Measurements from ENCODE around the gene LIMK1. TPM values are rescaled to one million over a fixed set of nuclear protein-coding genes. Genes with fewer than 3 reads are reported as not detected.

The LIMK1 gene
- total and polyA plus RNA-seq, 2 of the 13 experiments (the other 11 are each of a cell fraction or from before 2014, with no cell fraction given), result 8.9 to 18.8 TPM

DNA sequence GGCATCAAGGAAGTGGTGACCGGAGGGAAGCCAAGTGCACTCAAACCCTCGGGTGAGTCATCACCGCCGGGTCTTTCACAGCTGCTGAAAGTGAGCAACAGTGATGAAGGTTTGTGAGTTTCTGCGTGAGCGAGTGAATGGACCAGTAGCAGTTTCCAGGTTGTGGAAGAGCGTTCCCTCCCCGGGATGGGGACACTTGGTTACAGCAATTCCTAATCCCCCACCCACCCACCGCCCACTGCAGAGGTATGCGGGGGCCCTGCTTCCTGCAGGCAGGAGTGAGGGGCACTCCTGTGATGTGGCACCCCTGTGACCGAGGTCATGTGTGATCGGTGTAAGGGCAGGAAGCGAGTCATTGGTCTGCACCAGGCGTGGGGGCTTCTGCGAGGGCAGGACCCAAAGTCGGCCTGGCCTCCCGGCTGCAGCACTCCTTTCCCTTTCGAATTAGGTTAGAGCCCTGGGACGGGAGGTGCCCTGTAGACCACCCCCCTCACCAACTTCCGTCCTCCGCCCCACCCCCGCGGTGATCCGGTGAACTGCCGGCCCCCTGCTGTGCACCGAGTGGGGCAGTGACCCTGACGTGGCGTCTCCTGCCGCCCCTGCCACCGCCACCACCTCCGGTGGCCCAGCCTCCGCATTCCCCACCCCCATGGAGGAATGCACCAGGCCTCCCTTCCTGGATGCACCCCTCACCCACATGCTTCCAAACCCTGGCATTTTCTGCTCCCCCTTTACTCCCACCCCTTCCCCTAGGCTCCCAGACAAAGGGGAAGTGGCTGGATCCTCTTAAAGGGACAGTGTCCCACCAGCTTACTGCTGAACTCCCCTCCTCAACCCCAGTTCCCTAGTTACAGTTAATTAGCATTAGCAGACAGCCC, 10.9 kb downstream of the LIMK1 start (continued):
- TF ChIP-seq ZFP91 (CRISPR knock-in tag; IDR thresholded peaks at IDR 0.05; ENCODE audit: borderline replicate concordance) (no peak), ETV5 (CRISPR knock-in tag; IDR thresholded peaks at IDR 0.05; ENCODE audit: borderline replicate concordance) (no peak), ZNF546 (CRISPR knock-in tag; conservative IDR thresholded peaks at IDR 0.05) (no peak)

DNA sequence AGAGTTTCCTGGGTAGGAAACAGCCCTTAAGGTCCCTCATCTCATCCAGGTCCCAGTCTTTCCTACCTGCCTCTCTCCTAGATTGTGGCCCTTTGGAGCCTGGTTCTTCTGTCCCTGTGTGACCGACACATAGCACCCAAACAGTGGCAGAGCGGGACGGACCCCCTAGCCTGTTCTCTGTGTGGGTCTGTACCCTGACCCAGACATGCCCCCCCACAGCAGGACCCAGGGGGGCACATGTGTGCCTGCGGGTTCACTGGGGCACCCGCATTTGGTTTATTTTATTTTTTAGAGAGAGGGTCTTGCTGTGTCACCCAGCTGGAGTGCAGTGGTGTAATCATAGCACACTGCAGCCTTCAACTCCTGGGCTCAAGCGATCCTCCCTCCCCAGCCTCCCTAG, 11.5 kb downstream of the LIMK1 start:
- in situ Hi-C loops (cut with HindIII; ENCODE audit: extremely low pct_ligation_motif_present, low pct_unique_long_range_greater_than_20kb) (no loop called here), intact Hi-C loops (cut with micrococcal nuclease; ENCODE audit: unreplicated experiment) (no loop called here)
- no TSS peak for BruUV-seq (replicated peaks)
- Histone ChIP-seq H3K79me2 (ENCODE audit: insufficient read depth, low read length) (no peaks in the 10 kb centered on the region), H3K27me3 (ENCODE audit: control insufficient read depth in 1 of 2, insufficient read depth in 2 of 2, low read length in 2 of 2) (no peaks in the 10 kb centered on the region), H4K20me1 (ENCODE audit: insufficient read depth, low read length) (no peaks in the 10 kb centered on the region), H3K4me2 (ENCODE audit: low read depth, low read length) (no peak overlapping the region), H3K36me3 (replicated peaks in 1 of 2; ENCODE audit: control insufficient read depth in 1 of 2, insufficient read depth in 2 of 2, low read length in 2 of 2) (peaks cover 0 to 11% of the 10 kb centered on the region in 2 experiments; a peak in 3 of 5 replicates), H3K4me1 (ENCODE audit: insufficient read depth, low read length) (no peaks in the 10 kb centered on the region), H3K9ac (ENCODE audit: insufficient read depth, low read depth, low read length) (no peak overlapping the region), H3K4me3 (replicated peaks in 1 of 3; ENCODE audit: insufficient read depth in 1 of 3, low read depth in 2 of 3, low read length in 3 of 3) (no peak overlapping the region), H2AFZ (ENCODE audit: low read length) (no peak overlapping the region), H3K9me3 (ENCODE audit: low read length) (no peaks in the 10 kb centered on the region), H3K27ac (ENCODE audit: extremely low read length, insufficient read depth, low read length) (no peak overlapping the region)
- CTCF ChIA-PET (ENCODE audit: low intra/inter-chr PET ratio, low total read pairs), result no interaction called here
- DNase-seq (ENCODE audit: low spot score), result no peak
- WGBS (ENCODE audit: low lambda C conversion rate), result 95% methylated on average over 5 of the region's 6 CpGs
- no peak for FAIRE-seq
- ATAC-seq, result no peak
- POLR2A ChIA-PET, result no interaction called here
- no peak for TF ChIP-seq ZNF782 (CRISPR knock-in tag; IDR thresholded peaks at IDR 0.05; ENCODE audit: borderline replicate concordance)
- TF ChIP-seq AKAP8 (CRISPR knock-in tag; IDR thresholded peaks at IDR 0.05), result no peak
- TF ChIP-seq, protein P1, sequence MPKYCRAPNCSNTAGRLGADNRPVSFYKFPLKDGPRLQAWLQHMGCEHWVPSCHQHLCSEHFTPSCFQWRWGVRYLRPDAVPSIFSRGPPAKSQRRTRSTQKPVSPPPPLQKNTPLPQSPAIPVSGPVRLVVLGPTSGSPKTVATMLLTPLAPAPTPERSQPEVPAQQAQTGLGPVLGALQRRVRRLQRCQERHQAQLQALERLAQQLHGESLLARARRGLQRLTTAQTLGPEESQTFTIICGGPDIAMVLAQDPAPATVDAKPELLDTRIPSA (CRISPR knock-in tag; IDR thresholded peaks at IDR 0.05; ENCODE audit: borderline replicate concordance), result no peak
- no peak for TF ChIP-seq MYC (CRISPR knock-in tag; IDR thresholded peaks at IDR 0.05; ENCODE audit: borderline replicate concordance)
- no peak for TF ChIP-seq ZNF30 (CRISPR knock-in tag; IDR thresholded peaks at IDR 0.05)
- no peak for TF ChIP-seq ZNF7 (CRISPR knock-in tag; IDR thresholded peaks at IDR 0.05)
- TF ChIP-seq SALL2 (CRISPR knock-in tag; IDR thresholded peaks at IDR 0.05), result no peak
- no peak for TF ChIP-seq HMG20B (CRISPR knock-in tag; conservative IDR thresholded peaks at IDR 0.05)
- TF ChIP-seq ZNF292 (CRISPR knock-in tag; IDR thresholded peaks at IDR 0.05; ENCODE audit: borderline replicate concordance, low read depth), result no peak
- TF ChIP-seq ZNF770 (CRISPR knock-in tag; IDR thresholded peaks at IDR 0.05), result no peak
- no peak for TF ChIP-seq ZNF652 (CRISPR knock-in tag; IDR thresholded peaks at IDR 0.05; ENCODE audit: borderline replicate concordance, low read depth)
- no peak for TF ChIP-seq AGO2 (optimal IDR thresholded peaks at IDR 0.05; ENCODE audit: low read depth, low read length)
- no peak for TF ChIP-seq CBX5 (CRISPR knock-in tag; IDR thresholded peaks at IDR 0.05; ENCODE audit: borderline replicate concordance)
- TF ChIP-seq, protein P2, sequence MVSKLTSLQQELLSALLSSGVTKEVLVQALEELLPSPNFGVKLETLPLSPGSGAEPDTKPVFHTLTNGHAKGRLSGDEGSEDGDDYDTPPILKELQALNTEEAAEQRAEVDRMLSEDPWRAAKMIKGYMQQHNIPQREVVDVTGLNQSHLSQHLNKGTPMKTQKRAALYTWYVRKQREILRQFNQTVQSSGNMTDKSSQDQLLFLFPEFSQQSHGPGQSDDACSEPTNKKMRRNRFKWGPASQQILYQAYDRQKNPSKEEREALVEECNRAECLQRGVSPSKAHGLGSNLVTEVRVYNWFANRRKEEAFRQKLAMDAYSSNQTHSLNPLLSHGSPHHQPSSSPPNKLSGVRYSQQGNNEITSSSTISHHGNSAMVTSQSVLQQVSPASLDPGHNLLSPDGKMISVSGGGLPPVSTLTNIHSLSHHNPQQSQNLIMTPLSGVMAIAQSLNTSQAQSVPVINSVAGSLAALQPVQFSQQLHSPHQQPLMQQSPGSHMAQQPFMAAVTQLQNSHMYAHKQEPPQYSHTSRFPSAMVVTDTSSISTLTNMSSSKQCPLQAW (CRISPR knock-in tag; IDR thresholded peaks at IDR 0.05), result no peak

All from HepG2 (cell line).